ENCODE results near the gene TAF1A. TPM values are rescaled to one million over a fixed set of nuclear protein-coding genes. Genes with fewer than 3 reads are reported as not detected.
"Not testable (repeated sequence)": the region's sequence is repeated elsewhere in the genome, so short reads cannot be mapped to it uniquely, and the experiment has no call there.

The TAF1A gene
- total and polyA plus RNA-seq, 4 experiments from 2014 or later, result 3.1 to 17.8 (median 11.1) TPM

DNA sequence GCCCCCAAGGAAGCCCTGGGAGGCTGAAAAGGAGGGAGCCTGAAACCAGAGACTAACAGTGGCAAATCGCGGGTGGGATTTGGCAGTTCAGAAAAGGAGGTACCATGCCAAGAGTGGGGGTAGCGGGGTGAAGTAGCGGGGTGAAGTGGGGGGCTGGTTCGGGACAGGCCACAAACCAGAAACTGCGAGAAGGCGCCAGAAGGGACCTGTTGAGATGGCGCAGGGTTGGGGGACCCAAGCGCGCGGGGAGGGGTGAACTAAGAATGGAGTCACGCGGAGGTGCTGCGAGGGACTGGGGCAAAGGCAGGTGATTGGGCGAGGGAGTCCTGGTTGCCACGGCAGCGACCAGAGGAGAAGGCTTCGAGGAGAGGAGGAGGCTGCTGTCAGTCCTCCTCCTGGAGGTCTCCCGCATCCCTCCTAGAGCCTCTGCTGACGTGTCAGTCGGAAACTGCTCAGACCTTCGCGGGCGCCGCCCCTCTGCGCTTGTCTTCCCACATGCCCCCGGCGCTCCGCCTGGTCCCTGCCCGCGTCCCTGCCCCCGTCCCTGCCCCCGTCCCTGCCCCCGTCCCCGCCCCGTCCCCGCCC lies 27.7 kb upstream of the TAF1A start:
- peak overlapping the region; percentile 25 to 74 for H3K4me3 ChIP-seq (ENCODE audit: low read length in 2 of 2)
- Mint-ChIP-seq H3K27ac (peak overlapping the region; percentile 90 to 98 (median 97)), H3K4me3 (peak overlapping the region; percentile 89 to 97 (median 94)), H3K9me3 (no peaks in the 10 kb centered on the region), H3K36me3 (peaks cover 7 to 21% of the 10 kb centered on the region in 2 donors), H3K4me1 (peaks cover 19 to 37% (median 28%) of the 10 kb centered on the region in 4 donors), H3K27me3 (peaks cover 15 to 24% of the 10 kb centered on the region in 2 donors)
- ChIA-PET POLR2A (ENCODE audit: partially characterized antibody) (interaction anchor here (1.2 to 5.2 kb wide), 5 partner anchors 27 to 152 kb away, joined by 4 to 23 read pairs (median 20); partner anchors contain the start of genes AIDA, BROX and TAF1A), CTCF (ENCODE audit: partially characterized antibody) (interaction anchor here (1.5 to 1.7 kb wide), 2 partner anchors 17 to 28 kb away, joined by 4 to 15 read pairs; partner anchors contain the start of gene TAF1A)
- no peaks in the 10 kb centered on the region for H3K27me3 ChIP-seq (ENCODE audit: insufficient read depth, low read length)
- intact Hi-C loops (cut with micrococcal nuclease), result loop anchor here (1.0 to 10.0 kb wide), 6 partner anchors 27 to 1565 kb away; partner anchors contain the start of genes AIDA, BROX, DEGS1 and DUSP10
- H3K9me3 ChIP-seq (ENCODE audit: control insufficient read depth in 1 of 2, low read length in 2 of 2), result no peaks in the 10 kb centered on the region
- H3K27ac ChIP-seq (ENCODE audit: low read depth, low read length), result peak overlapping the region; percentile 68
- H3K36me3 ChIP-seq (ENCODE audit: insufficient read depth, low read length), result no peaks in the 10 kb centered on the region
- peak; percentile 89 to 99 (median 92) for DNase-seq
- peaks cover 22% of the 10 kb centered on the region for H3K4me1 ChIP-seq (ENCODE audit: insufficient read depth, low read length)

- POLR2A ChIA-PET (ENCODE audit: partially characterized antibody), result interaction anchor here (1.2 to 5.2 kb wide), 3 partner anchors 27 to 96 kb away, joined by 4 to 23 read pairs (median 22); partner anchors contain the start of genes AIDA, BROX and TAF1A
Measured at GRCh38 chr1:222616525-222616924, 26.8 kb upstream of the TAF1A start.

DNA sequence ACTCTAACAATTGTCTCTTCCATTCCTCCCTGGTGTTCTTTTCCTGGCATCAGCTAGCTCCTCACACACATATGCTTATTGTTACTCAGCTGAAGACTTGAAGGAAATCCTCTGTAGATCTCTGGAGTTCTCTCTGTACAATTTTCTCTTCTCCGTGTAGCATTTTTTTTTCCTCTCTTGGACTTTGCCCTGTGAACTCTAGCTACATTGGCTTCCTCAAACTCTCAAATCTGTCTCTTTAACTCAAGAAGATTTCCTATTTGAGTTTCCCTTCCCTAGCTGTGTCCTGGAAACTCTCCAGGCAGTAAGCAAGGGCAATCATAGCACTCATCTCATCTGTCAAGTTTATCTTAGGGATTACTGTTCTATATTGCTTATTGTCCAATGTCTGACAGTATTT lies 23.9 kb upstream of the TAF1A start:
- ChIA-PET CTCF (ENCODE audit: partially characterized antibody) (no interaction called here), POLR2A (ENCODE audit: partially characterized antibody) (no interaction called here)
- H3K27ac ChIP-seq (ENCODE audit: low read depth, low read length), result no peak overlapping the region
- no peaks in the 10 kb centered on the region for H3K27me3 ChIP-seq (ENCODE audit: insufficient read depth, low read length)
- DNase-seq, result no peak
- no peaks in the 10 kb centered on the region for H3K36me3 ChIP-seq (ENCODE audit: insufficient read depth, low read length)
- H3K9me3 Mint-ChIP-seq, result peaks cover 0 to 6% (median 0%) of the 10 kb centered on the region in 8 donors
- H3K36me3 Mint-ChIP-seq, result peaks cover 0 to 10% of the 10 kb centered on the region in 2 donors
- intact Hi-C loops (cut with micrococcal nuclease), result loop anchor here (10.0 kb wide), 1 partner anchor 869 kb away; the partner anchor contains the start of gene DUSP10
- peaks cover 2 to 13% (median 8%) of the 10 kb centered on the region in 4 donors for H3K4me1 Mint-ChIP-seq
- no peaks in the 10 kb centered on the region for H3K9me3 ChIP-seq (ENCODE audit: control insufficient read depth in 1 of 2, low read length in 2 of 2)
- H3K4me1 ChIP-seq (ENCODE audit: insufficient read depth, low read length), result peaks cover 6% of the 10 kb centered on the region
- no peak overlapping the region for H3K4me3 Mint-ChIP-seq
- no peak overlapping the region for H3K4me3 ChIP-seq (ENCODE audit: low read length in 2 of 2)
- peaks cover 22 to 26% of the 10 kb centered on the region in 2 donors for H3K27me3 Mint-ChIP-seq
- no peak overlapping the region for H3K27ac Mint-ChIP-seq

More at GRCh38 chr1:222616525-222616924, 26.8 kb upstream of the TAF1A start:
- Mint-ChIP-seq H3K36me3 (peaks cover 7 to 20% of the 10 kb centered on the region in 2 donors), H3K9me3 (no peaks in the 10 kb centered on the region), H3K4me1 (peaks cover 19 to 37% (median 28%) of the 10 kb centered on the region in 4 donors), H3K4me3 (peak overlapping the region in 7 of 8 donors; percentile 42 to 97 (median 93)), H3K27me3 (peaks cover 15 to 24% of the 10 kb centered on the region in 2 donors), H3K27ac (peak overlapping the region in 5 of 7 donors; percentile 20 to 98 (median 97))
- Histone ChIP-seq H3K27me3 (ENCODE audit: insufficient read depth, low read length) (no peaks in the 10 kb centered on the region), H3K36me3 (ENCODE audit: insufficient read depth, low read length) (no peaks in the 10 kb centered on the region), H3K4me3 (ENCODE audit: low read length in 2 of 2) (no peak overlapping the region), H3K27ac (ENCODE audit: low read depth, low read length) (no peak overlapping the region), H3K4me1 (ENCODE audit: insufficient read depth, low read length) (peaks cover 22% of the 10 kb centered on the region), H3K9me3 (ENCODE audit: control insufficient read depth in 1 of 2, low read length in 2 of 2) (no peaks in the 10 kb centered on the region)
- CTCF ChIA-PET (ENCODE audit: partially characterized antibody), result interaction anchor here (1.2 to 1.7 kb wide), 3 partner anchors 18 to 152 kb away, joined by 3 to 15 read pairs (median 4); partner anchors contain the start of gene TAF1A
- intact Hi-C loops (cut with micrococcal nuclease), result loop anchor here (5.0 to 10.0 kb wide), 3 partner anchors 149 to 1566 kb away; partner anchors contain the start of genes DEGS1 and DUSP10
- no peak for DNase-seq

- no peaks in the 10 kb centered on the region for H3K27me3 ChIP-seq (ENCODE audit: insufficient read depth, low read length)
- peaks cover 0 to 6% (median 0%) of the 10 kb centered on the region in 8 donors for H3K9me3 Mint-ChIP-seq
- no peaks in the 10 kb centered on the region for H3K4me1 Mint-ChIP-seq
- H3K36me3 ChIP-seq (ENCODE audit: insufficient read depth, low read length), result no peaks in the 10 kb centered on the region
- no peak overlapping the region for H3K4me3 ChIP-seq (ENCODE audit: low read length in 2 of 2)
- DNase-seq, result no peak
- H3K27ac ChIP-seq (ENCODE audit: low read depth, low read length), result no peak overlapping the region
- H3K27ac Mint-ChIP-seq, result no peak overlapping the region
- H3K9me3 ChIP-seq (ENCODE audit: control insufficient read depth in 1 of 2, low read length in 2 of 2), result no peaks in the 10 kb centered on the region
- ChIA-PET POLR2A (ENCODE audit: partially characterized antibody) (interaction anchor here (1.3 kb wide), 1 partner anchor 21 kb away, joined by 3 read pairs; the partner anchor contains the start of gene TAF1A), CTCF (ENCODE audit: partially characterized antibody) (interaction anchor here (1.5 kb wide), 1 partner anchor 33 kb away, joined by 4 read pairs; no protein-coding TSS in a partner anchor)
- no peak overlapping the region for H3K4me3 Mint-ChIP-seq
- H3K27me3 Mint-ChIP-seq, result peaks cover 18 to 23% of the 10 kb centered on the region in 2 donors
- H3K4me1 ChIP-seq (ENCODE audit: insufficient read depth, low read length), result no peaks in the 10 kb centered on the region
- H3K36me3 Mint-ChIP-seq, result peaks cover 0 to 2% of the 10 kb centered on the region in 2 donors
- intact Hi-C loops (cut with micrococcal nuclease), result loop anchor here (10.0 kb wide), 1 partner anchor 866 kb away; the partner anchor contains the start of gene DUSP10
Measured at GRCh38 chr1:222610728-222611127, 21.0 kb upstream of the TAF1A start.

DNA sequence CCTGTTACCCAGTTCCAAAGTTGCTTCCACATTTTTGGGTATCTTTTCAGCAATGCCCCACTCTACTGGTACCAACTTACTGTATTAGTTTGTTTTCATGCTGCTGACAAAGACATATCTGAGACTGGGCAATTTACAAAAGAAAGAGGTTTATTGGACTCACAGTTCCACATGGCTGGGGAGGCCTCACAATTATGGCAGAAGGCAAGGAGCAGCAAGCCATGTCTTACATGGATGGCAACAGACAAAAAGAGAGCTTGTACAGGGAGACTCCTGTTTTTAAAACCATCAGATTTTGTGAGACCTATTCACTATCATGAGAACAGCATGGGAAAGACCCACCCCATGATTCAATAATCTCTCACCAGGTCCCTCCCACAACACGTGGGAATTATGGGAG lies 19.4 kb upstream of the TAF1A start:
- H3K27ac ChIP-seq (ENCODE audit: low read depth, low read length); H3K4me1 ChIP-seq (ENCODE audit: insufficient read depth, low read length); DNase-seq; H3K4me1 Mint-ChIP-seq; H3K9me3 Mint-ChIP-seq; H3K27me3 ChIP-seq (ENCODE audit: insufficient read depth, low read length); intact Hi-C loops (cut with micrococcal nuclease); H3K36me3 ChIP-seq (ENCODE audit: insufficient read depth, low read length); H3K27ac Mint-ChIP-seq; H3K36me3 Mint-ChIP-seq; H3K9me3 ChIP-seq (ENCODE audit: control insufficient read depth in 1 of 2, low read length in 2 of 2); H3K4me3 ChIP-seq (ENCODE audit: low read length in 2 of 2); H3K4me3 Mint-ChIP-seq: not testable (repeated sequence)
- ChIA-PET POLR2A (ENCODE audit: partially characterized antibody) (interaction anchor here (1.3 kb wide), 1 partner anchor 20 kb away, joined by 3 read pairs; the partner anchor contains the start of gene TAF1A), CTCF (ENCODE audit: partially characterized antibody) (interaction anchor here (1.3 to 1.6 kb wide), 3 partner anchors 11 to 35 kb away, joined by 3 to 5 read pairs (median 4); no protein-coding TSS in a partner anchor)
- H3K27me3 Mint-ChIP-seq, result peaks cover 10 to 19% of the 10 kb centered on the region in 2 donors

DNA sequence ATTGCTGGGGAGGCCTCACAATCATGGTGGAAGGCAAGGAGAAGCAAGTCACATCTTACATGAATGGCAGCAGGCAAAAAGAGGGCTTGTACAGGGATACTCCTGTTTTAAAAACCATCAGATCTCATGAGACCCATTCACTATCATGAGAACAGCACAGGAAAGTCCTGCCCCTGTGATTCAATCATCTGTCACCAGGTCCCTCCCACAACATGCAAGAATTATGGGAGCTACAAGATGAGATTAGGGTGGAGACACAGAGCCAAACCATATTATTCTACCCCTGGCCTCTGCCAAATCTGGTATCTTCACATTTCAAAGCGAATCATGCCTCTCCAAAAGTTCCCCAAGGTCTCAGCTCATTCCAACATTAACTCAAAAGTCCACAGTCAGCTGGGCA lies 17.0 kb upstream of the TAF1A start:
- Histone ChIP-seq H3K27me3 (ENCODE audit: insufficient read depth, low read length) (no peaks in the 10 kb centered on the region), H3K9me3 (ENCODE audit: control insufficient read depth in 1 of 2, low read length in 2 of 2) (no peaks in the 10 kb centered on the region), H3K27ac (ENCODE audit: low read depth, low read length) (no peak overlapping the region), H3K36me3 (ENCODE audit: insufficient read depth, low read length) (no peaks in the 10 kb centered on the region), H3K4me3 (ENCODE audit: low read length in 2 of 2) (no peak overlapping the region), H3K4me1 (ENCODE audit: insufficient read depth, low read length) (no peaks in the 10 kb centered on the region)
- no peak overlapping the region for H3K4me3 Mint-ChIP-seq
- CTCF ChIA-PET (ENCODE audit: partially characterized antibody), result no interaction called here
- H3K36me3 Mint-ChIP-seq, result peaks cover 0 to 2% of the 10 kb centered on the region in 2 donors
- intact Hi-C loops (cut with micrococcal nuclease), result no loop called here
- H3K4me1 Mint-ChIP-seq, result no peaks in the 10 kb centered on the region
- POLR2A ChIA-PET (ENCODE audit: partially characterized antibody), result no interaction called here
- H3K27ac Mint-ChIP-seq, result no peak overlapping the region
- no peak for DNase-seq
- peaks cover 4 to 11% of the 10 kb centered on the region in 2 donors for H3K27me3 Mint-ChIP-seq
- peaks cover 0 to 6% (median 0%) of the 10 kb centered on the region in 8 donors for H3K9me3 Mint-ChIP-seq

GRCh38 chr1:222601257-222601656 lies 11.5 kb upstream of the TAF1A start:
- H3K36me3 Mint-ChIP-seq, result no peaks in the 10 kb centered on the region
- Histone ChIP-seq H3K36me3 (ENCODE audit: insufficient read depth, low read length) (no peaks in the 10 kb centered on the region), H3K27me3 (ENCODE audit: insufficient read depth, low read length) (no peaks in the 10 kb centered on the region), H3K9me3 (ENCODE audit: control insufficient read depth in 1 of 2, low read length in 2 of 2) (no peaks in the 10 kb centered on the region), H3K4me1 (ENCODE audit: insufficient read depth, low read length) (no peaks in the 10 kb centered on the region), H3K4me3 (ENCODE audit: low read length in 2 of 2) (no peak overlapping the region), H3K27ac (ENCODE audit: low read depth, low read length) (no peak overlapping the region)
- intact Hi-C loops (cut with micrococcal nuclease), result no loop called here
- no peak overlapping the region for H3K27ac Mint-ChIP-seq
- POLR2A ChIA-PET (ENCODE audit: partially characterized antibody), result no interaction called here
- no peaks in the 10 kb centered on the region for H3K4me1 Mint-ChIP-seq
- no peaks in the 10 kb centered on the region for H3K9me3 Mint-ChIP-seq
- no peak for DNase-seq
- H3K27me3 Mint-ChIP-seq, result peaks cover 4 to 7% of the 10 kb centered on the region in 2 donors
- no peak overlapping the region for H3K4me3 Mint-ChIP-seq
- CTCF ChIA-PET (ENCODE audit: partially characterized antibody), result no interaction called here

Measured in CD4-positive, alpha-beta memory T cell (primary cell).